Measurements from ENCODE around the gene NCKAP5L.

The NCKAP5L gene

GRCh38 chr12:49806877-49807276, 21.3 kb downstream of the NCKAP5L start:
- Histone ChIP-seq H4K20me1 (ENCODE audit: insufficient read depth) (no peaks in the 10 kb centered on the region), H3K4me3 (IDR thresholded peaks at IDR 0.05; ENCODE audit: insufficient read depth, low read depth, low read length) (no peak overlapping the region), H3K36me3 (ENCODE audit: insufficient read depth) (no peaks in the 10 kb centered on the region), H2AFZ (ENCODE audit: low read depth) (no peak overlapping the region), H3K27me3 (ENCODE audit: insufficient read depth, low read depth) (no peaks in the 10 kb centered on the region; the same call in 1 of the 2 replicates), H3K9ac (no peak overlapping the region), H3K79me2 (ENCODE audit: insufficient read depth, low read depth) (no peaks in the 10 kb centered on the region), H3K4me1 (ENCODE audit: low read depth, poor library complexity, severe bottlenecking) (no peaks in the 10 kb centered on the region), H3K27ac (no peak overlapping the region), H3K4me2 (no peak overlapping the region)
- no peak for TF ChIP-seq CTCF (conservative IDR thresholded peaks at IDR 0.05; ENCODE audit: low read depth, low read length)

GRCh38 chr12:49806321-49806813, 21.8 kb downstream of the NCKAP5L start:
- no peak overlapping the region for H3K27ac ChIP-seq
- H3K27me3 ChIP-seq (ENCODE audit: insufficient read depth, low read depth), result no peaks in the 10 kb centered on the region; the same call in 1 of the 2 replicates
- H3K4me1 ChIP-seq (ENCODE audit: low read depth, poor library complexity, severe bottlenecking), result no peaks in the 10 kb centered on the region
- H3K9ac ChIP-seq, result no peak overlapping the region
- no peaks in the 10 kb centered on the region for H3K79me2 ChIP-seq (ENCODE audit: insufficient read depth, low read depth)
- no peak for TF ChIP-seq CTCF (conservative IDR thresholded peaks at IDR 0.05; ENCODE audit: low read depth, low read length)
- no peaks in the 10 kb centered on the region for H3K36me3 ChIP-seq (ENCODE audit: insufficient read depth)
- H3K4me3 ChIP-seq (IDR thresholded peaks at IDR 0.05; ENCODE audit: insufficient read depth, low read depth, low read length), result no peak overlapping the region
- H2AFZ ChIP-seq (ENCODE audit: low read depth), result no peak overlapping the region
- H3K4me2 ChIP-seq, result no peak overlapping the region
- H4K20me1 ChIP-seq (ENCODE audit: insufficient read depth), result no peaks in the 10 kb centered on the region

GRCh38 chr12:49805409-49805808, 22.8 kb downstream of the NCKAP5L start:
- Histone ChIP-seq H3K27ac (no peak overlapping the region), H2AFZ (ENCODE audit: low read depth) (no peak overlapping the region), H3K4me2 (no peak overlapping the region), H3K4me1 (ENCODE audit: low read depth, poor library complexity, severe bottlenecking) (no peaks in the 10 kb centered on the region), H3K4me3 (IDR thresholded peaks at IDR 0.05; ENCODE audit: insufficient read depth, low read depth, low read length) (no peak overlapping the region), H3K36me3 (ENCODE audit: insufficient read depth) (no peaks in the 10 kb centered on the region), H3K27me3 (ENCODE audit: insufficient read depth, low read depth) (no peaks in the 10 kb centered on the region; the same call in 1 of the 2 replicates), H3K9ac (no peak overlapping the region), H3K79me2 (ENCODE audit: insufficient read depth, low read depth) (no peaks in the 10 kb centered on the region), H4K20me1 (ENCODE audit: insufficient read depth) (no peaks in the 10 kb centered on the region)
- TF ChIP-seq CTCF (conservative IDR thresholded peaks at IDR 0.05; ENCODE audit: low read depth, low read length), result no peak

GRCh38 chr12:49804821-49805220, 23.4 kb downstream of the NCKAP5L start:
- no peak overlapping the region for H2AFZ ChIP-seq (ENCODE audit: low read depth)

More at GRCh38 chr12:49804821-49805220, 23.4 kb downstream of the NCKAP5L start:
- no peak for TF ChIP-seq CTCF (conservative IDR thresholded peaks at IDR 0.05; ENCODE audit: low read depth, low read length)
- Histone ChIP-seq H3K4me2 (no peak overlapping the region), H4K20me1 (ENCODE audit: insufficient read depth) (no peaks in the 10 kb centered on the region), H3K4me1 (ENCODE audit: low read depth, poor library complexity, severe bottlenecking) (no peaks in the 10 kb centered on the region), H3K27ac (no peak overlapping the region), H3K36me3 (ENCODE audit: insufficient read depth) (no peaks in the 10 kb centered on the region), H3K4me3 (IDR thresholded peaks at IDR 0.05; ENCODE audit: insufficient read depth, low read depth, low read length) (no peak overlapping the region), H3K79me2 (ENCODE audit: insufficient read depth, low read depth) (no peaks in the 10 kb centered on the region), H3K9ac (no peak overlapping the region), H3K27me3 (ENCODE audit: insufficient read depth, low read depth) (no peaks in the 10 kb centered on the region; the same call in 1 of the 2 replicates)

Data from KMS-11 (cell line).